Caco-2 (cell line): ENCODE measurements around the gene TMEM187. TPM values are rescaled to one million over a fixed set of nuclear protein-coding genes. Genes with fewer than 3 reads are reported as not detected.

Experiments
- BruUV-seq: library from RNA; stranded (reverse); fragments of 400-500 nt; replicated peaks from 2 replicates; lab custom pipeline; 2021; lab: Mats Ljungman, UMichigan
- CTCF ChIA-PET: fragments of 300-600 bp; sonication (Branson Sonifier 250); formaldehyde crosslinking; loops from one replicate; lab custom pipeline; 2022; ENCODE audit warnings: antibody characterized with exemption; lab: Charles Lee
- POLR2A ChIA-PET: fragments of 300-600 bp; sonication (Branson Sonifier 250); formaldehyde crosslinking; loops from one replicate; lab custom pipeline; 2022; ENCODE audit warnings: antibody characterized with exemption; lab: Charles Lee
- DNase-seq, 2 experiments: peaks; one replicate each; pipeline versions ENCODE4 v3.0.0 to v3.0.0-alpha.2; 2020 to 2022
- H3K27me3 ChIP-seq: replicated peaks from 2 replicates; pipeline ENCODE4 v1.6.0; 2011; ENCODE audit warnings: low read length; ENCODE audit not compliant: control insufficient read depth, insufficient read depth
- H3K36me3 ChIP-seq: 2 replicates; pipeline ENCODE4 v1.5.1; 2011; ENCODE audit warnings: low read length; ENCODE audit not compliant: control insufficient read depth, insufficient read depth
- H3K4me1 ChIP-seq: fragments of 250-450 bp; sonication (Bioruptor Pico); 2 replicates; pipeline ENCODE4 v1.5.1; 2020; ENCODE audit warnings: mild to moderate bottlenecking
- H3K4me3 ChIP-seq: 2 replicates; pipeline ENCODE4 v1.5.1; 2011; ENCODE audit warnings: low read depth, mild to moderate bottlenecking, control low read depth, low read length
- H3K9me3 ChIP-seq: fragments of 250-450 bp; sonication (Bioruptor Pico); 2 replicates; pipeline ENCODE4 v1.5.1; 2020; ENCODE audit warnings: mild to moderate bottlenecking, moderate library complexity
- H3K27ac Mint-ChIP-seq: one replicate; pipeline ENCODE4 v1.8.0; 2022; ENCODE audit warnings: mixed read lengths; ENCODE audit not compliant: unreplicated experiment
- H3K27me3 Mint-ChIP-seq: one replicate; pipeline ENCODE4 v1.8.0; 2022; ENCODE audit warnings: mixed read lengths; ENCODE audit not compliant: insufficient read depth, unreplicated experiment
- H3K36me3 Mint-ChIP-seq: one replicate; pipeline ENCODE4 v1.8.0; 2022; ENCODE audit warnings: mild to moderate bottlenecking, mixed read lengths; ENCODE audit not compliant: insufficient read depth, unreplicated experiment
- H3K4me1 Mint-ChIP-seq: one replicate; pipeline ENCODE4 v1.8.0; 2022; ENCODE audit warnings: low read depth, mixed read lengths; ENCODE audit not compliant: unreplicated experiment
- H3K4me3 Mint-ChIP-seq: one replicate; pipeline ENCODE4 v1.8.0; 2022; ENCODE audit warnings: mild to moderate bottlenecking, moderate library complexity, mixed read lengths; ENCODE audit not compliant: unreplicated experiment
- H3K9me3 Mint-ChIP-seq: one replicate; pipeline ENCODE4 v1.8.0; 2022; ENCODE audit warnings: mixed read lengths; ENCODE audit not compliant: unreplicated experiment
- CTCF ChIP-seq, 2 experiments: fragments of 200-600 bp in 1 of 2; IDR thresholded peaks; 1 replicate in 1 of 2; 2 replicates in 1 of 2; pipeline versions ENCODE4 v1.5.1 to v1.8.0; 2011 to 2022; ENCODE audit warnings: antibody characterized with exemption in 1 of 2, control low read depth in 1 of 2, inconsistent platforms in 1 of 2, low read depth in 1 of 2, low read length in 1 of 2, mild to moderate bottlenecking in 1 of 2, moderate library complexity in 1 of 2; ENCODE audit not compliant: insufficient read depth in 1 of 2, severe bottlenecking in 1 of 2, unreplicated experiment in 1 of 2
- intact Hi-C: fragments of 100-400 bp; cut with micrococcal nuclease; formaldehyde crosslinking; loops from one replicate; pipeline ENCODE4 v1.10.0; 2022; ENCODE audit not compliant: unreplicated experiment
- total RNA-seq: library from RNA; stranded (reverse); gene quantifications from 2 replicates; pipeline ENCODE4 v1.2.3, GENCODE V29; 2022

Gene TMEM187
- total RNA-seq, 1 experiment from 2014 or later: 4.9 TPM

DNA sequence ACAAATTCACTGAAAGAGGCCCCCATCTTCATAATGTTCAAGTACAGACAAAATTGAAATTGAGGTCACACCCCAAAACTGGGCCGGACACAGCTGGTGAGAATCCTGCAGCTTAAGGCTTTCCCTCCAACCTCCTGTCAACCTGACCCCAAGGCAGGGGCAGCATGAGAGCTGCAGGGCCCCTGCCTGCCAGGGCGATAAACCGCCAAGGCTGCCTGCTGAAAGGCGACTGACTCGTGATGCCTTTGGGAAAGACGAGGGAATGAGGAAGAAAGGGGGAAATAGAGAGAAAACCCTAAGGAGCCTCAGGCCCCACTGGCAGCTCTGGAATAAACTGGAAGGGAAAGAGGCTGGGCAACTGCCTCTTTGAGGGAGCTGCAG, 54.5 kb downstream of the TMEM187 start:
- Histone ChIP-seq H3K4me1 (no peaks in the 10 kb centered on the region), H3K9me3 (no peaks in the 10 kb centered on the region), H3K36me3 (no peaks in the 10 kb centered on the region; the same call in 1 of the 2 replicates), H3K27me3 (no peaks in the 10 kb centered on the region), H3K4me3 (no peak overlapping the region)
- no peak for DNase-seq
- BruUV-seq: no TSS peak
- Mint-ChIP-seq H3K4me1 (no peaks in the 10 kb centered on the region), H3K27ac (no peak overlapping the region), H3K4me3 (no peak overlapping the region), H3K27me3 (no peaks in the 10 kb centered on the region), H3K9me3 (no peaks in the 10 kb centered on the region), H3K36me3 (peaks cover 19% of the 10 kb centered on the region)
- intact Hi-C loops: no loop called here
- TF ChIP-seq CTCF (IDR thresholded peaks at IDR 0.05; ENCODE audit: insufficient read depth in 1 of 2, low read depth in 1 of 2, low read length in 1 of 2, severe bottlenecking in 1 of 2, unreplicated experiment in 1 of 2): no peak
- ChIA-PET POLR2A (no interaction called here), CTCF (interaction anchor here (0.8 kb wide), 1 partner anchor 13 kb away, joined by 3 read pairs; no protein-coding TSS in a partner anchor)

GRCh38 chrX:154027986-154028385, 55.4 kb downstream of the TMEM187 start:
- TF ChIP-seq CTCF (IDR thresholded peaks at IDR 0.05; ENCODE audit: insufficient read depth in 1 of 2, low read depth in 1 of 2, low read length in 1 of 2, severe bottlenecking in 1 of 2, unreplicated experiment in 1 of 2): no peak
- Histone ChIP-seq H3K27me3 (no peaks in the 10 kb centered on the region), H3K4me3 (no peak overlapping the region), H3K36me3 (no peaks in the 10 kb centered on the region; the same call in 1 of the 2 replicates), H3K9me3 (no peaks in the 10 kb centered on the region), H3K4me1 (no peaks in the 10 kb centered on the region)
- Mint-ChIP-seq H3K27me3 (no peaks in the 10 kb centered on the region), H3K4me3 (no peak overlapping the region), H3K27ac (no peak overlapping the region), H3K4me1 (no peaks in the 10 kb centered on the region), H3K9me3 (no peaks in the 10 kb centered on the region), H3K36me3 (peaks cover 23% of the 10 kb centered on the region)
- CTCF ChIA-PET: no interaction called here
- intact Hi-C loops: no loop called here
- no peak for DNase-seq
- POLR2A ChIA-PET: no interaction called here
- no TSS peak for BruUV-seq

DNA sequence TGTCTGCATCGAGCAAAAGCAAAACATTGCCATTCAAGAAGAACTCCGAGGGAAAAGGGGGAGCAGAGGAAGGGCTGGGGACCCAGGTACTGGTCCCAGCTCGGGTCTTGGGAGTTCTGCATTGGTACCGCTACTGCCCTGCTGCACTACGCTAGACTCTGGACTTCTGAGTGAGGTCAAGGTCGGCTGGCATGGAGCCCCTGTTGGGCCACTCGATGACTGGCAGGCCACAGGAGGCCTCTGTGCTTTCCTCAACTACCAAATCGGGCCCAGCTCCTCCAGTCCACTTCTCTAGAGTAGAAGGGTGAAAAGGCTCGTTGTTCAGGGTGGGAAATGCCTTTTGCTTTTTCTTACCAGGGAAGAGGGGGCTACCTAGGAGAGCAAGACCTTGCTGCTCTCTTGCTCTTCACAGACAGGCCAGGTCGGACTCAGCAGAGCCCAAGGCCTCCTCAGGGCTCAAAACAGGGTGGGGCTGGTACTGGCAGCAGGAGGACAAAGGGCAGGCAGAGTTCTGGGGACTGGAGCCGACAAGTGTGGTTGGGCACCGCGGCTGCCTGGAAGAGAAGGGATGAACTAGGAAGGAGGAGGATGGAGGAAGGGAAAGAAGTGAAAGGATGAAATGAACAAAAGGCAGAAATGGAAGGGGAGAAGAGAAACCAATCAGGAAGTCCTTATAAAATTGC, 56.1 kb downstream of the TMEM187 start:
- Histone ChIP-seq H3K36me3 (no peaks in the 10 kb centered on the region; the same call in 1 of the 2 replicates), H3K4me3 (no peak overlapping the region), H3K4me1 (no peaks in the 10 kb centered on the region), H3K27me3 (no peaks in the 10 kb centered on the region), H3K9me3 (no peaks in the 10 kb centered on the region)
- Mint-ChIP-seq H3K36me3 (peaks cover 25% of the 10 kb centered on the region), H3K27me3 (no peaks in the 10 kb centered on the region), H3K9me3 (no peaks in the 10 kb centered on the region), H3K4me1 (no peaks in the 10 kb centered on the region), H3K27ac (no peak overlapping the region), H3K4me3 (no peak overlapping the region)
- CTCF ChIA-PET: no interaction called here
- DNase-seq: no peak
- POLR2A ChIA-PET: no interaction called here
- intact Hi-C loops: no loop called here
- BruUV-seq: no TSS peak
- TF ChIP-seq CTCF (IDR thresholded peaks at IDR 0.05; ENCODE audit: insufficient read depth in 1 of 2, low read depth in 1 of 2, low read length in 1 of 2, severe bottlenecking in 1 of 2, unreplicated experiment in 1 of 2): no peak
